T-cell (primary cell): Measurements from ENCODE around the gene BIK. TPM values are rescaled to one million over a fixed set of nuclear protein-coding genes. Genes with fewer than 3 reads are reported as not detected.

Source experiments
- ATAC-seq, 4 experiments: fragments of 200-7000 bp in 3 of 4; fragments of 150-1000 bp in 1 of 4; cut with Tn5 transposase; replicated peaks in 1 of 4; 1 replicate in 3 of 4; 2 replicates in 1 of 4; pipeline ENCODE4 v1.10.0; 2021; ENCODE audit warnings: moderate library complexity in 3 of 4, mild to moderate bottlenecking in 2 of 4, moderate number of reproducible peaks in 1 of 4
- CTCF ChIA-PET, 2 donors: fragments of 300-600 bp; sonication (Branson Sonifier 250); formaldehyde crosslinking; loops; one replicate each; lab custom pipeline; 2022; ENCODE audit warnings: antibody characterized with exemption in 2 of 2; lab: Charles Lee
- POLR2A ChIA-PET, 2 donors: fragments of 300-600 bp; sonication (Branson Sonifier 250); formaldehyde crosslinking; loops; one replicate each; lab custom pipeline; 2022; ENCODE audit warnings: antibody characterized with exemption in 2 of 2; lab: Charles Lee
- DNase-seq, 35 experiments: peaks; one replicate each; pipeline versions ENCODE4 v3.0.0 to v3.0.0-alpha.2; 2013 to 2023
- H3K27ac ChIP-seq: one replicate; pipeline ENCODE4 v1.5.1; 2013; ENCODE audit warnings: low read length
- H3K27me3 ChIP-seq, 2 experiments: replicated peaks in 1 of 2; 1 replicate in 1 of 2; 2 replicates in 1 of 2; pipeline versions ENCODE4 v1.6.1 to v1.7.0; 2013; ENCODE audit warnings: low read length in 1 of 2, mixed read lengths in 1 of 2; ENCODE audit not compliant: control insufficient read depth in 2 of 2, insufficient read depth in 2 of 2; ENCODE audit errors: extremely low read depth in 1 of 2
- H3K36me3 ChIP-seq, 2 donors: 1 replicate in 1 of 2; 2 replicates in 1 of 2; pipeline versions ENCODE4 v1.6.1 to v1.7.0; 2013; ENCODE audit warnings: low read length in 1 of 2; ENCODE audit not compliant: control insufficient read depth in 2 of 2, insufficient read depth in 1 of 2; ENCODE audit errors: extremely low read depth in 1 of 2
- H3K4me1 ChIP-seq, 2 experiments: 1 replicate in 1 of 2; 2 replicates in 1 of 2; pipeline versions ENCODE4 v1.6.1 to v1.7.0; 2013; ENCODE audit warnings: low read length in 2 of 2, mixed read lengths in 1 of 2; ENCODE audit not compliant: insufficient read depth in 2 of 2, control insufficient read depth in 1 of 2; ENCODE audit errors: extremely low read depth in 1 of 2
- H3K4me3 ChIP-seq, 2 donors: 1 replicate in 1 of 2; 2 replicates in 1 of 2; pipeline versions ENCODE4 v1.5.1 to v1.7.0; 2013; ENCODE audit warnings: mild to moderate bottlenecking in 2 of 2, low read length in 1 of 2, moderate library complexity in 1 of 2; ENCODE audit not compliant: control insufficient read depth in 1 of 2; ENCODE audit errors: extremely low read depth in 1 of 2
- H3K9me3 ChIP-seq: 2 replicates; pipeline ENCODE4 v1.7.0; 2013
- H3K27ac Mint-ChIP-seq, 2 donors: one replicate each; pipeline ENCODE4 v1.8.0; 2020 to 2021; ENCODE audit warnings: mild to moderate bottlenecking in 2 of 2, mixed read lengths in 2 of 2
- H3K27me3 Mint-ChIP-seq, 2 donors: one replicate each; pipeline ENCODE4 v1.8.0; 2021 to 2022; ENCODE audit warnings: mixed read lengths in 2 of 2
- H3K36me3 Mint-ChIP-seq: one replicate; pipeline ENCODE4 v1.8.0; 2021; ENCODE audit warnings: mixed read lengths
- H3K4me1 Mint-ChIP-seq, 3 donors: one replicate each; pipeline ENCODE4 v1.8.0; 2020 to 2022; ENCODE audit warnings: mixed read lengths in 3 of 3, mild to moderate bottlenecking in 1 of 3
- H3K4me3 Mint-ChIP-seq, 3 donors: one replicate each; pipeline ENCODE4 v1.8.0; 2020 to 2022; ENCODE audit warnings: mild to moderate bottlenecking in 3 of 3, mixed read lengths in 3 of 3, moderate library complexity in 3 of 3
- H3K9me3 Mint-ChIP-seq, 3 donors: one replicate each; pipeline ENCODE4 v1.8.0; 2020 to 2022; ENCODE audit warnings: mixed read lengths in 3 of 3
- WGBS: methylation state at CpG from one replicate; pipeline ENCODE4 v1.1.5; 2013; ENCODE audit warnings: missing lambda C conversion rate; ENCODE audit not compliant: insufficient coverage; 5-methylcytosine and 5-hydroxymethylcytosine counted together
- total RNA-seq, 35 experiments: library from RNA in 6 of 35; stranded (reverse) in 6 of 35; fragments of 120-200 nt in 1 of 35; gene quantifications; one replicate each; pipeline versions ENCODE4 v1.2.1 to v1.2.4 and lab custom pipeline; 2013 to 2026

Gene BIK
- total RNA-seq, 5 donors from 2014 or later (not counting 1 experiment from before 2014, with no cell fraction given): 2.0 to 3.2 (median 2.7) TPM

GRCh38 chr22:43171607-43172006, 61.1 kb downstream of the BIK start:
- peaks cover 15% of the 10 kb centered on the region for H3K36me3 Mint-ChIP-seq
- no peak overlapping the region for H3K27ac ChIP-seq
- H3K27me3 Mint-ChIP-seq: no peaks in the 10 kb centered on the region
- H3K27me3 ChIP-seq: no peaks in the 10 kb centered on the region
- ATAC-seq (no peak), DNase-seq (no peak)
- no peak overlapping the region for H3K27ac Mint-ChIP-seq
- WGBS: 86% methylated on average over 11 of the region's 12 CpGs
- no peaks in the 10 kb centered on the region for H3K9me3 ChIP-seq
- no peaks in the 10 kb centered on the region for H3K4me1 ChIP-seq
- H3K36me3 ChIP-seq: peaks cover 39 to 41% of the 10 kb centered on the region in 2 donors
- CTCF ChIA-PET: no interaction called here
- H3K4me3 Mint-ChIP-seq: no peak overlapping the region
- POLR2A ChIA-PET: no interaction called here
- H3K9me3 Mint-ChIP-seq: no peaks in the 10 kb centered on the region
- peaks cover 0 to 4% (median 0%) of the 10 kb centered on the region in 3 donors for H3K4me1 Mint-ChIP-seq
- H3K4me3 ChIP-seq: no peak overlapping the region

GRCh38 chr22:43172191-43172590, 61.6 kb downstream of the BIK start:
- WGBS: 96% methylated on average over 15 of the region's 19 CpGs
- POLR2A ChIA-PET: no interaction called here
- peaks cover 39% of the 10 kb centered on the region in 2 donors for H3K36me3 ChIP-seq

GRCh38 chr22:43173566-43173965, 63.0 kb downstream of the BIK start:
- no peak overlapping the region for H3K4me3 ChIP-seq
- H3K27ac ChIP-seq: no peak overlapping the region
- ChIA-PET POLR2A (no interaction called here), CTCF (no interaction called here)
- peaks cover 0 to 4% (median 0%) of the 10 kb centered on the region in 3 donors for H3K4me1 Mint-ChIP-seq
- ATAC-seq (no peak), DNase-seq (no peak)
- H3K4me3 Mint-ChIP-seq: no peak overlapping the region
- H3K36me3 Mint-ChIP-seq: peaks cover 13% of the 10 kb centered on the region
- no peaks in the 10 kb centered on the region for H3K9me3 Mint-ChIP-seq
- no peak overlapping the region for H3K27ac Mint-ChIP-seq
- H3K9me3 ChIP-seq: no peaks in the 10 kb centered on the region
- H3K27me3 Mint-ChIP-seq: no peaks in the 10 kb centered on the region
- 96% methylated on average over 9 of the region's 9 CpGs for WGBS
- no peaks in the 10 kb centered on the region for H3K27me3 ChIP-seq
- peaks cover 41 to 45% of the 10 kb centered on the region in 2 donors for H3K36me3 ChIP-seq
- H3K4me1 ChIP-seq: no peaks in the 10 kb centered on the region

More at GRCh38 chr22:43172191-43172590, 61.6 kb downstream of the BIK start:
- no peak overlapping the region for H3K27ac Mint-ChIP-seq
- peaks cover 0 to 4% (median 0%) of the 10 kb centered on the region in 3 donors for H3K4me1 Mint-ChIP-seq
- DNase-seq (no peak), ATAC-seq (no peak)
- CTCF ChIA-PET: no interaction called here
- H3K4me3 Mint-ChIP-seq: no peak overlapping the region
- Histone ChIP-seq H3K27ac (no peak overlapping the region), H3K9me3 (no peaks in the 10 kb centered on the region), H3K4me3 (no peak overlapping the region), H3K27me3 (no peaks in the 10 kb centered on the region), H3K4me1 (no peaks in the 10 kb centered on the region)
- H3K27me3 Mint-ChIP-seq: no peaks in the 10 kb centered on the region
- no peaks in the 10 kb centered on the region for H3K9me3 Mint-ChIP-seq
- peaks cover 15% of the 10 kb centered on the region for H3K36me3 Mint-ChIP-seq

- ATAC-seq: no peak
- H3K27me3 ChIP-seq: no peaks in the 10 kb centered on the region
- WGBS: 97% methylated on average over 34 of the region's 39 CpGs
- POLR2A ChIA-PET: no interaction called here
- H3K36me3 ChIP-seq: peaks cover 47 to 49% of the 10 kb centered on the region in 2 donors
- Mint-ChIP-seq H3K36me3 (peaks cover 14% of the 10 kb centered on the region), H3K27me3 (no peaks in the 10 kb centered on the region), H3K4me1 (peaks cover 0 to 2% (median 0%) of the 10 kb centered on the region in 3 donors), H3K9me3 (no peaks in the 10 kb centered on the region), H3K27ac (no peak overlapping the region), H3K4me3 (no peak overlapping the region)
- H3K9me3 ChIP-seq: no peaks in the 10 kb centered on the region
- no peak for DNase-seq
- no peak overlapping the region for H3K4me3 ChIP-seq
- CTCF ChIA-PET: no interaction called here
- H3K27ac ChIP-seq: no peak overlapping the region
- H3K4me1 ChIP-seq: no peaks in the 10 kb centered on the region
Observed at GRCh38 chr22:43173976-43174720, 63.6 kb downstream of the BIK start.

DNA sequence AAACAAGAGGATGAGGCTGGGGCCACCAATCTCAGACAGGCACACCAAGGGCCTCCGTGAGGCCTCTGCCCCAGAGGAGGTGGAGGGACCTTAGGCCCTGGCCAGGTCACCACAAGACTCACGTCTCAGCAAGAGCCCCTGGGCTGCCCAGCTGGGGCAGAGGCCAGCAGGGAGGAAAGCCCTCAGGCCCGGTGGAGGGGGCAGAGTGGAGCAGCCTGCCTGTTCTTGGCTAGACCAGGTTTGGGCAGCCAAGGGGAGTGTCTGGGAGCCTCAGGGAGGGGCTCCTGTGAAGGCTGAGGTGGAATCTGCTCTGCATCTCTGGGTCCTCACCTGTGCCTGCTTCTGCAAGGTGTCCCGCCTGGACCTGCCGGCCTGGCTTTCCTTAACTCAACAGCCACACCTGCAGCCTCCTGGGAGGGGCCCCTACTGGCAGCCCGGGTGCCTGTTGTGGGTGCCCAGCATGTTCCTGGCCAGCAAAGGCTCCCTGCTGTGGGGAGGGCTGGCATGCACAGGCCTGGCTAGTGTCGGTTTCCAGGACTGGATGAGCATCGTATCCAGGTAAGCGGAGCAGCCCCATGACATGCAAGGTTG, 64.5 kb downstream of the BIK start:
- ATAC-seq: no peak
- Histone ChIP-seq H3K36me3 (peaks cover 45 to 52% of the 10 kb centered on the region in 2 donors), H3K9me3 (no peaks in the 10 kb centered on the region), H3K27ac (no peak overlapping the region), H3K4me1 (no peaks in the 10 kb centered on the region), H3K27me3 (no peaks in the 10 kb centered on the region), H3K4me3 (no peak overlapping the region)
- Mint-ChIP-seq H3K27me3 (no peaks in the 10 kb centered on the region), H3K36me3 (peaks cover 14% of the 10 kb centered on the region), H3K27ac (no peak overlapping the region), H3K9me3 (no peaks in the 10 kb centered on the region), H3K4me1 (peaks cover 0 to 2% (median 0%) of the 10 kb centered on the region in 3 donors), H3K4me3 (no peak overlapping the region)
- ChIA-PET POLR2A (no interaction called here), CTCF (no interaction called here)
- WGBS: 100% methylated on average over 4 of the region's 9 CpGs
- DNase-seq: no peak

DNA sequence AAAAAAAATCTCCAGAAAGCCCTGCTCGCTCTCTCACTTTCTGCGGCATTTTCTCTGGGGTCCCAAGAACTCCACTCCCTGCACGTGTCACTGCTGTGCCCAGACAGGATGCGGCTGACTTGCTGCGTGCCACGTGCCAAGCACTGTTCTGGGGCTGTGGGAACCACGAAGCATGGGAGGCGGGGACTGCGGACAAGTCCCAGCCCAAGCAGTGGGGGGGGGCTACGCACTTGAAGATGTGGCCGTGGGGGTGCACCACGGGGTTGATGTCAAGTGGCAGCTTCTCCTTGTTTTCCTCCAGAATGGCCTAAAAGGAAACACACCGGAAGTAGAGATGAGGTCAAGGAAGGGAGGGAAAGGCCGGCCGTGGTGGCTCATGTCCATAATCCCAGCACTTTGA, 65.5 kb downstream of the BIK start:
- ATAC-seq: no peak
- no peak for DNase-seq

More for the DNA sequence above, 65.5 kb downstream of the BIK start:
- Mint-ChIP-seq H3K27ac (no peak overlapping the region), H3K4me3 (no peak overlapping the region), H3K27me3 (no peaks in the 10 kb centered on the region), H3K36me3 (peaks cover 11% of the 10 kb centered on the region), H3K4me1 (no peaks in the 10 kb centered on the region), H3K9me3 (no peaks in the 10 kb centered on the region)
- Histone ChIP-seq H3K4me1 (no peaks in the 10 kb centered on the region), H3K27me3 (no peaks in the 10 kb centered on the region), H3K4me3 (no peak overlapping the region), H3K9me3 (no peaks in the 10 kb centered on the region), H3K27ac (no peak overlapping the region), H3K36me3 (peaks cover 38 to 55% of the 10 kb centered on the region in 2 donors)
- 75% methylated on average over 13 of the region's 15 CpGs for WGBS
- CTCF ChIA-PET: no interaction called here
- POLR2A ChIA-PET: no interaction called here
